Parathyroid adenoma (tissue), 2 donors: Measurements from ENCODE around the gene IER3.
A peak's percentile ranks its signal among the peaks of the same experiment; 100 is the strongest.

ENCODE experiments used
- H2AFZ ChIP-seq: fragments of 300-600 bp; sonication (generic); one replicate; pipeline ENCODE4 v1.7.0; 2017; ENCODE audit warnings: antibody characterized with exemption, mild to moderate bottlenecking
- H3K27ac ChIP-seq: fragments of 300-600 bp; sonication (generic); one replicate; pipeline ENCODE4 v1.7.0; 2017
- H3K27me3 ChIP-seq: fragments of 300-600 bp; sonication (generic); one replicate; pipeline ENCODE4 v1.7.0; 2017; ENCODE audit warnings: low read length; ENCODE audit not compliant: control insufficient read depth, insufficient read depth
- H3K36me3 ChIP-seq: fragments of 300-600 bp; sonication (generic); one replicate; pipeline ENCODE4 v1.7.0; 2017; ENCODE audit warnings: low read length; ENCODE audit not compliant: control insufficient read depth, insufficient read depth
- H3K4me1 ChIP-seq: fragments of 300-600 bp; sonication (generic); one replicate; pipeline ENCODE4 v1.7.0; 2017; ENCODE audit warnings: control low read depth
- H3K4me2 ChIP-seq: fragments of 300-600 bp; sonication (generic); one replicate; pipeline ENCODE4 v1.7.0; 2017; ENCODE audit warnings: low read length
- H3K4me3 ChIP-seq: fragments of 300-600 bp; sonication (generic); one replicate; pipeline ENCODE4 v1.7.0; 2017; ENCODE audit warnings: low read depth, low read length
- H3K79me2 ChIP-seq: fragments of 300-600 bp; sonication (generic); one replicate; pipeline ENCODE4 v1.7.0; 2017; ENCODE audit warnings: control low read depth
- H3K9ac ChIP-seq: fragments of 300-600 bp; sonication (generic); one replicate; pipeline ENCODE4 v1.7.0; 2017; ENCODE audit warnings: mild to moderate bottlenecking
- H3K9me3 ChIP-seq: fragments of 300-600 bp; sonication (generic); one replicate; pipeline ENCODE4 v1.7.0; 2017; ENCODE audit warnings: low read length; ENCODE audit not compliant: control insufficient read depth
- CTCF ChIP-seq: fragments of 300-600 bp; sonication (generic); IDR thresholded peaks from one replicate; pipeline ENCODE4 v1.7.0; 2017; ENCODE audit warnings: antibody characterized with exemption, mild to moderate bottlenecking
- donor health status: primary hyperparathyroidism.

IER3 gene

GRCh38 chr6:30789606-30790005 is 45.3 kb upstream of the IER3 start:
- no peak overlapping the region for H3K27ac ChIP-seq
- no peak overlapping the region for H2AFZ ChIP-seq
- H3K4me3 ChIP-seq = no peak overlapping the region
- no peaks in the 10 kb centered on the region for H3K36me3 ChIP-seq
- no peak overlapping the region for H3K4me2 ChIP-seq
- H3K9ac ChIP-seq = no peak overlapping the region
- no peak for TF ChIP-seq CTCF
- no peaks in the 10 kb centered on the region for H3K27me3 ChIP-seq
- H3K9me3 ChIP-seq = no peaks in the 10 kb centered on the region
- no peaks in the 10 kb centered on the region for H3K79me2 ChIP-seq
- H3K4me1 ChIP-seq = no peaks in the 10 kb centered on the region

GRCh38 chr6:30787954-30788353 is 43.6 kb upstream of the IER3 start:
- Histone ChIP-seq H3K9me3 (no peaks in the 10 kb centered on the region), H3K9ac (no peak overlapping the region), H2AFZ (no peak overlapping the region), H3K27me3 (no peaks in the 10 kb centered on the region), H3K79me2 (no peaks in the 10 kb centered on the region), H3K4me1 (no peaks in the 10 kb centered on the region), H3K4me3 (no peak overlapping the region), H3K27ac (no peak overlapping the region), H3K36me3 (no peaks in the 10 kb centered on the region), H3K4me2 (no peak overlapping the region)
- TF ChIP-seq CTCF = no peak

GRCh38 chr6:30782425-30783014 is 38.2 kb upstream of the IER3 start:
- Histone ChIP-seq H3K9me3 (no peaks in the 10 kb centered on the region), H3K9ac (no peak overlapping the region), H2AFZ (peak overlapping the region; percentile 65), H3K4me3 (peak overlapping the region; percentile 17), H3K27ac (peak overlapping the region; percentile 68), H3K4me1 (peaks cover 29% of the 10 kb centered on the region), H3K4me2 (peak overlapping the region; percentile 39), H3K27me3 (no peaks in the 10 kb centered on the region), H3K36me3 (no peaks in the 10 kb centered on the region), H3K79me2 (no peaks in the 10 kb centered on the region)
- TF ChIP-seq CTCF = no peak

GRCh38 chr6:30781743-30782424 is 37.5 kb upstream of the IER3 start:
- Histone ChIP-seq H3K36me3 (no peaks in the 10 kb centered on the region), H3K4me1 (peaks cover 29% of the 10 kb centered on the region), H2AFZ (peak overlapping the region; percentile 65), H3K4me2 (peak overlapping the region; percentile 39), H3K79me2 (no peaks in the 10 kb centered on the region), H3K4me3 (peak overlapping the region; percentile 17), H3K27ac (peak overlapping the region; percentile 68), H3K9me3 (no peaks in the 10 kb centered on the region), H3K9ac (no peak overlapping the region), H3K27me3 (no peaks in the 10 kb centered on the region)
- no peak for TF ChIP-seq CTCF

- H3K4me3 ChIP-seq = peak overlapping the region; percentile 17
Observed at GRCh38 chr6:30781395-30781742, 37.0 kb upstream of the IER3 start.

More at GRCh38 chr6:30781395-30781742, 37.0 kb upstream of the IER3 start:
- Histone ChIP-seq H3K4me1 (peaks cover 29% of the 10 kb centered on the region), H3K4me2 (peak overlapping the region; percentile 39), H3K9ac (no peak overlapping the region), H3K79me2 (no peaks in the 10 kb centered on the region), H3K9me3 (no peaks in the 10 kb centered on the region), H3K36me3 (no peaks in the 10 kb centered on the region), H3K27ac (peak overlapping the region; percentile 68), H3K27me3 (no peaks in the 10 kb centered on the region), H2AFZ (peak overlapping the region; percentile 65)
- no peak for TF ChIP-seq CTCF
